Progenitor cell of endocrine pancreas (in vitro differentiated cells): Measurements from ENCODE around the gene PTBP3. TPM values are rescaled to one million over a fixed set of nuclear protein-coding genes. Genes with fewer than 3 reads are reported as not detected.

Source experiments
- DNase-seq: peaks from one replicate; pipeline ENCODE4 v3.0.0; 2021; ENCODE audit warnings: low spot score; ENCODE audit not compliant: unreplicated experiment
- H3K27ac Mint-ChIP-seq: 2 replicates; pipeline ENCODE4 v1.8.0; 2021; ENCODE audit warnings: mild to moderate bottlenecking, moderate library complexity, mixed read lengths
- H3K27me3 Mint-ChIP-seq: 2 replicates; pipeline ENCODE4 v1.8.0; 2021; ENCODE audit warnings: mixed read lengths
- H3K36me3 Mint-ChIP-seq: 2 replicates; pipeline ENCODE4 v1.8.0; 2022; ENCODE audit warnings: mixed read lengths; ENCODE audit not compliant: insufficient read depth
- H3K4me1 Mint-ChIP-seq: 2 replicates; pipeline ENCODE4 v1.8.0; 2021; ENCODE audit warnings: low read depth, mixed read lengths
- H3K4me3 Mint-ChIP-seq: 2 replicates; pipeline ENCODE4 v1.8.0; 2021; ENCODE audit warnings: low read depth, mild to moderate bottlenecking, moderate library complexity, mixed read lengths
- H3K9me3 Mint-ChIP-seq: 2 replicates; pipeline ENCODE4 v1.8.0; 2021; ENCODE audit warnings: low read depth, mixed read lengths
- CTCF ChIP-seq: fragments of 200-600 bp; sonication (generic); IDR thresholded peaks from one replicate; pipeline ENCODE4 v1.5.0; 2021; ENCODE audit warnings: antibody characterized with exemption, mild to moderate bottlenecking; ENCODE audit not compliant: unreplicated experiment
- total RNA-seq: library from RNA; stranded (reverse); gene quantifications from 2 replicates; pipeline ENCODE4 v1.2.1, GENCODE V29; 2021

The PTBP3 gene
- total RNA-seq, 1 donor from 2014 or later: 67.1 TPM

DNA sequence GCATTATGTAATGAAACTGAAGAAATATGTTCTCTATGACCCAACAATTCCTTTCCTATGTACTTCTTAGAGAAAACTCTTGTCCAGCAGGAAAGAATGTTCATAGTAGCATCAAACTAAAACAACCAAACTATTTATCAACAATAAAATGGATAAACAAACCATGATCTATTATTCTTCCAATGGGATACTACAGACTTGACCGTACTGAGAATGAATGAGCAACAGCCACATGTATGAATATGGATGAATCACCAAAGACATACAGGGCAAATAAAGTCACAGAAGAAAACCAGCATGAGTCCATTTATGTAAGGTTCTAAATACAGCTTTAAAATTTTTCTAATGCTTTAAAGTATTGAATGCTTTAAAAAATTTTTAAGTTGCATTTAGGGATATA, 84.7 kb downstream of the PTBP3 start:
- Mint-ChIP-seq H3K9me3 (no peaks in the 10 kb centered on the region), H3K27me3 (no peaks in the 10 kb centered on the region), H3K4me3 (no peak overlapping the region), H3K36me3 (peaks cover 7% of the 10 kb centered on the region), H3K27ac (peak overlapping the region; percentile 53), H3K4me1 (peaks cover 4% of the 10 kb centered on the region)
- DNase-seq: no peak
- TF ChIP-seq CTCF: no peak

- H3K4me1 Mint-ChIP-seq: peaks cover 4% of the 10 kb centered on the region
- no peaks in the 10 kb centered on the region for H3K27me3 Mint-ChIP-seq
- no peak for DNase-seq
- no peak for TF ChIP-seq CTCF
- H3K9me3 Mint-ChIP-seq: no peaks in the 10 kb centered on the region
- H3K27ac Mint-ChIP-seq: no peak overlapping the region
- H3K4me3 Mint-ChIP-seq: no peak overlapping the region
- peaks cover 11% of the 10 kb centered on the region for H3K36me3 Mint-ChIP-seq
These were observed 86.3 kb downstream of the PTBP3 start for GRCh38 chr9:112247090-112247489.

- DNase-seq: no peak
- no peak overlapping the region for H3K4me3 Mint-ChIP-seq
- H3K9me3 Mint-ChIP-seq: no peaks in the 10 kb centered on the region
- no peak for TF ChIP-seq CTCF
- H3K27me3 Mint-ChIP-seq: no peaks in the 10 kb centered on the region
- H3K27ac Mint-ChIP-seq: no peak overlapping the region
- peaks cover 4% of the 10 kb centered on the region for H3K4me1 Mint-ChIP-seq
- H3K36me3 Mint-ChIP-seq: peaks cover 11% of the 10 kb centered on the region
These were observed 88.3 kb downstream of the PTBP3 start for GRCh38 chr9:112245126-112245525.

DNA sequence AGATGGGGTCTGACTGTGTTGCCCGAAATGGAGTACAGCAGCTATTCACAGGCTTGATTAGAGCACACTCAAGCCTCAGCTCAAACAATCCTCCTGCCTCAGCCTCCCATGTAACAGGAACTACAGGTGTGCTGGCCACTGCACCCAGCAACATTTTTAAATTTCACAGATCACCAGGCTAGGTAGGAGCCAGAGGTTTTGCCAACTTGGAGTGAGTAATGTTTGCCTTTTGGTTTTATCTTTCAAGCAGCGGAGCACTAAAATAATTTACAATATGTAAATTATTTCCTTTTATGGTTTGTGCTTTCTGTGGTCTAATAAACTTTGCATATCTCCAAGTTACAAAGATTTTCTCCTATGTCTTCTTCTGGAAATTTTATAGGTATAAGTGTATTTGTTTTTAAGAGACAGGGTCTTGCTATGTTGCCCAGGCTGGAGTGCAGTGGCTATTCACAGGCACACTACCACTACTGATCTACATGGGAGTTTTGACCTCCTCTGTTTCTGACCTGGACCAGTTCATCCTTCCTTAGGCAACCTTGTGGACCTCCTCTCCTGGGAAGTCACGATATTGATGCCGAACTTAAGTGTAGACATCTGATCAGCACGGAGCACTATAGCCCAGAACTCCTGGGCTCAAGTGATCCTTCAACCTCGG, 91.1 kb downstream of the PTBP3 start:
- peaks cover 12% of the 10 kb centered on the region for H3K36me3 Mint-ChIP-seq
- H3K4me1 Mint-ChIP-seq: peaks cover 4% of the 10 kb centered on the region
- TF ChIP-seq CTCF: no peak
- H3K4me3 Mint-ChIP-seq: no peak overlapping the region
- H3K27me3 Mint-ChIP-seq: no peaks in the 10 kb centered on the region
- no peak for DNase-seq
- no peaks in the 10 kb centered on the region for H3K9me3 Mint-ChIP-seq
- no peak overlapping the region for H3K27ac Mint-ChIP-seq

DNA sequence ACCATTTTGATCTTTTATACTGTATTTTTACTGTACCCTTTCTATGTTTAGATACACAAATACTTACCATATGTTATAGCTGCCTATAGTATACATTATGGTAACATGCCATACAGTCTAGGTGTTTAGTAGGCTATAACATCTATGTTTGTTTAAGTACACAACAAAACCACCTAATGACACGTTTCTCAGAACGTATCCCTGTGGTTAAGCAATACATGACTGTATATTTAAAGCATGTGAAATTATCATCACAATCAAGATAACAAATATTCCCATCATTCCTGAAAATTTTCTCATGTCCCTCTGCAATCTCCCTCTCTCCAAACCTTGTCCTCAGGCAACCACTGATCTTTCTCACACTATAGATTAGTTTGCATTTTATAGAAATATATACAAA, 91.9 kb downstream of the PTBP3 start:
- Mint-ChIP-seq H3K27ac (no peak overlapping the region), H3K36me3 (peaks cover 8% of the 10 kb centered on the region), H3K4me3 (no peak overlapping the region), H3K27me3 (no peaks in the 10 kb centered on the region), H3K4me1 (peaks cover 4% of the 10 kb centered on the region), H3K9me3 (no peaks in the 10 kb centered on the region)
- TF ChIP-seq CTCF: no peak
- no peak for DNase-seq
